ENCODE measurements around the gene RXFP1.

The RXFP1 gene

DNA sequence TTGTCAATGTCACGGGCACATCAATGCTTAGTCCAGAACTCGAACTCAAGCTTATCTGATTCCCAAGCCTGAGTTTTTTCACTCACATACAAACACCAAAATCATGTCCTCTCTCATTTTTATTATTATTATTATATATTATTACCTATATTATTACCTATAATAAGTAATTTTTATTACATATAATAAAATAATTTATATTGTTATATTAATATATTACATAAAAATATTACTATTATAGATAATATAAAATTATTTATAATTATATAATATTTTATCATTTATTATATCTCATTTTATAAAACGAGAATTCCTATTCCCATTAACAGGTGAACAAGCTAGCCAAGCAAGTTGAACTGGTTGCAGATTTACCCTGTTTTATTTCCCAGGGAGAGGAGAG, 13.0 kb downstream of the RXFP1 start:
- no peaks in the 10 kb centered on the region for H3K36me3 Mint-ChIP-seq
- no peak overlapping the region for H3K4me3 Mint-ChIP-seq
- no peak for DNase-seq (ENCODE audit: low spot score in 2 of 2)
- H3K9me3 Mint-ChIP-seq: no peaks in the 10 kb centered on the region
- no peak overlapping the region for H3K27ac Mint-ChIP-seq
- no peaks in the 10 kb centered on the region for H3K4me1 Mint-ChIP-seq
- no peak for ATAC-seq

DNA sequence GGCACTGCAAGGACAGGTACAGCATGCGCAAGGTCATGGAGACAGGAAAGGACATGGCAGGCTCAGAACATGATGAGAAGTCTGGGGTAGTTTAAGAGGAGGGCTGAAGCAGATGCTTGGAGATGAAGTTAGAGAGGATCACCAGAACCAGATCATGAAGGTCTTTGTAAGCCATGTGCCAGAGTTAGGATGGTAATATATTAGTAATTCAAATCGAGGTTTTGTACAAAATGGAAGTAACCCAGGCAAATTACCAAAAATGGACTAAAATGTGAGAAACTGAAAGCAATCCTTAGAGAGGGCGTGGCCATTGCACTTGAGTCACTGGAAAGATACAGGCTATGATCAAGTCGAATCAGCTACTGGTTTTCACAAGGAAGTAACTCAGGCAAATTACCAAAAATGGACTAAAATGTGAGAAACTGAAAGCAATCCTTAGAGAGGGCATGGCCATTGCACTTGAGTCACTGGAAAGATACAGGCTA, 13.5 kb downstream of the RXFP1 start:
- no peak for DNase-seq (ENCODE audit: low spot score in 2 of 2)
- no peaks in the 10 kb centered on the region for H3K9me3 Mint-ChIP-seq
- H3K4me3 Mint-ChIP-seq: no peak overlapping the region
- no peaks in the 10 kb centered on the region for H3K4me1 Mint-ChIP-seq
- ATAC-seq: peak; percentile 65
- no peaks in the 10 kb centered on the region for H3K36me3 Mint-ChIP-seq
- H3K27ac Mint-ChIP-seq: no peak overlapping the region

DNA sequence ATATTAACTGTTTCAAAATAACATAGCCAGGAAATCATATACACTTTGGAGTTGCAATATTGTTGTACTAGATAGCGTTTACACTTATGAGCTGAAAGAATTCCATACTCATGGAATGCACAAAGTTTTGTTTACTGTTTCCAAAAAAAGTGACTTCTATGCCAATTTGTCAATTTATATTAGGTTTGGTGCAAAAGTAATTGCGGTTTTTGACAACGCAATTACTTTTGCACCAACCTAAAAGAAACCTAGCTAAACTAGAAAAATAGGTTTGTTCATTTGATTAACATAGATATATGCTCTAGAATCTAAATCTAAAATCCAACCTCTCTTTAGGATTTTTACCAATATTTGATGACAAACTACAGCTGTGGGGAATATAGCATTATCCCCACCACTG, 15.2 kb downstream of the RXFP1 start:
- Mint-ChIP-seq H3K4me3 (no peak overlapping the region), H3K36me3 (no peaks in the 10 kb centered on the region), H3K27ac (no peak overlapping the region), H3K4me1 (no peaks in the 10 kb centered on the region), H3K9me3 (no peaks in the 10 kb centered on the region)
- DNase-seq (ENCODE audit: low spot score in 2 of 2) (no peak), ATAC-seq (no peak)

DNA sequence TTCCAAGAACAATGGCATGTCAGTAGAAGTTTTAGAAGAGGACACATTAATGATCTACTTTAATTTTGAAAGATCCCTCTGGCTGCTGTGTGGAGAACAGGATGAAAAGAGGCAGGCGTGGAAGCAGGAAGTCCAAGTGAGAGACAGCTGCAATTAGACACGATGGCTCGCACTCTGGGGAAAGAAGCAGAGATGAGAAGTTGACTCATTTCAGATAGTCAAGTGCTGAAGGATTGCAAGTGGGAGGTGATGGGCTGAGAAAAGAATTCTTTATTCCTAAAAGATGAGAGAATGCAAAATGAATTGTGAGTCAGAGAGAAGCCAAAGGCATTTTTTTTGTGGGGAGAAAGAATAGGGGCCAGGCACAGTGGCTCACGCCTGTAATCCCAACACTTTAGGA, 16.5 kb downstream of the RXFP1 start:
- DNase-seq (ENCODE audit: low spot score in 2 of 2) (no peak), ATAC-seq (no peak)
- no peaks in the 10 kb centered on the region for H3K9me3 Mint-ChIP-seq
- H3K36me3 Mint-ChIP-seq: no peaks in the 10 kb centered on the region
- no peak overlapping the region for H3K4me3 Mint-ChIP-seq
- H3K27ac Mint-ChIP-seq: no peak overlapping the region
- no peaks in the 10 kb centered on the region for H3K4me1 Mint-ChIP-seq

DNA sequence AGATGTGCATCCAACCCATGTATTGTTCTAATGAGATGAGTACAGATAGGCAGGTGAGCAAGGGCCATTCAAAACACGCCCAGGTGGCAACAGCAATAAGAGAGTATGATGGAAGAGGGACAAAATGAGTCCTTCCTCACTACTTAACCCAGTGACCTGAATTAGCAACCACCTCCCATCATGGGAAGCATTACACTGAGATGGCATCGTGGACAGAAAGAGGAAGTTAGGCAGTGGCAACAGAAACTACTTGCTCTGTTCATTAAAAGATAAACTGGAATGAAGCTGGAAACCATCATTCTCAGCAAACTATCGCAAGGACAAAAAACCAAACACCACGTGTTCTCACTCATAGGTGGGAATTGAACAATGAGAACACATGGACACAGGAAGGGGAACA, 17.2 kb downstream of the RXFP1 start:
- no peak overlapping the region for H3K4me3 Mint-ChIP-seq
- DNase-seq (ENCODE audit: low spot score in 2 of 2): no peak
- H3K36me3 Mint-ChIP-seq: no peaks in the 10 kb centered on the region
- H3K4me1 Mint-ChIP-seq: no peaks in the 10 kb centered on the region
- H3K27ac Mint-ChIP-seq: no peak overlapping the region
- no peak for ATAC-seq
- no peaks in the 10 kb centered on the region for H3K9me3 Mint-ChIP-seq

DNA sequence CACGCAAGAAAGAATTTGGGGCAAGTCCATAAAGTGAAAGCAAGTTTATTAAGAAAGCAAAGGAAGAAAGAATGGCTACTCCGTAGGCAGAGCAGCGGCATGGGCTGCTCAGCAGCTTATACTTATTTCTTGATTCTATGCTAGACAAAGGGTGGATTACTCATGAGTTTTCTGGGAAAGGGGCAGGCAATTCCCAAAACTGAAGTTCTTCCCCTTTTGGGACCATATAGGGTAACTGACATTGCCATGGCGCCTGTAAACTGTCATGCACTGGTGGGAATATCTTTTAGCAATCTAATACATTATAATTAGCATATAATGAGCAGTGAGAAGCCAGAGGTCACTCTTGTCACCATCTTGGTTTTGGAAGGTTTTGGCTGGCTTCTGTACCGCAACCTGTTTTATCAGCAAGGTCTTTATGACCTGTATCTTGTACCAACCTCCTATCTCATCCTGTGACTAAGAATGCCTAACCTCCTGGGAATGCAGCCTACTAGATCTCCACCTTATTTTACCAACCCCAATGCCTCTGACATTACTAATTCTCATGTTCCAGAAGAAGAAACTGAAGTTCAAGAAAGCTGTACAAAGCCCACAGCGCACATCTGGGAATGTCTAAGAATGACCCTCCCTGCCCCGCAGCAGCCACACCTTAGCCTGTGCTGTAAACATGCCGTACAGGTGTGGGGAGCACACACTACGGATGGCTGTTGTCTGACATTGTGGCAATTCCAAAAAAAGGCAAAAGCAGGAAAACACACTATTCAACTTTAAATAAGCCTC, 18.6 kb downstream of the RXFP1 start:
- H3K4me1 Mint-ChIP-seq: no peaks in the 10 kb centered on the region
- no peak overlapping the region for H3K4me3 Mint-ChIP-seq

DNA sequence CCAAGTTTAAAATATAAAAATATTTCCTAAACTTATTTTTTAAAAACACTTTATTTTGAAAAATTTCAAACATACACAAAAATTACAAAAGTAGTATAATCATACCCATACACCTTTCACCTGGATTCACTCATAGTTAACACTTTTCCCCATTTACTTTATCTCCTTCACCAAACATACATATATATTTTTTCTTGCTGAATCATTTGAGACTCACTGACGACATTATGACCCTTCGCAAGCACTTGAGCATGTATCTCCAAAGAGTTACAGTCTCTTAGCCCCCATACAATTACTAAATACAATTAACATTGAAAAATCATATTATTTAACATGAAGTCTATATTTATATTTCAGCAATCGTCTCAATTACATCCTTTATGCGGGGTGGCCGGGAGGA, 19.8 kb downstream of the RXFP1 start:
- ATAC-seq (no peak), DNase-seq (ENCODE audit: low spot score in 2 of 2) (no peak)
- H3K4me3 Mint-ChIP-seq: no peak overlapping the region
- H3K36me3 Mint-ChIP-seq: no peaks in the 10 kb centered on the region
- no peaks in the 10 kb centered on the region for H3K4me1 Mint-ChIP-seq
- no peak overlapping the region for H3K27ac Mint-ChIP-seq
- no peaks in the 10 kb centered on the region for H3K9me3 Mint-ChIP-seq

More for the DNA sequence above, 18.6 kb downstream of the RXFP1 start:
- DNase-seq (ENCODE audit: low spot score in 2 of 2) (no peak), ATAC-seq (no peak)
- Mint-ChIP-seq H3K36me3 (no peaks in the 10 kb centered on the region), H3K27ac (no peak overlapping the region), H3K9me3 (no peaks in the 10 kb centered on the region)

DNA sequence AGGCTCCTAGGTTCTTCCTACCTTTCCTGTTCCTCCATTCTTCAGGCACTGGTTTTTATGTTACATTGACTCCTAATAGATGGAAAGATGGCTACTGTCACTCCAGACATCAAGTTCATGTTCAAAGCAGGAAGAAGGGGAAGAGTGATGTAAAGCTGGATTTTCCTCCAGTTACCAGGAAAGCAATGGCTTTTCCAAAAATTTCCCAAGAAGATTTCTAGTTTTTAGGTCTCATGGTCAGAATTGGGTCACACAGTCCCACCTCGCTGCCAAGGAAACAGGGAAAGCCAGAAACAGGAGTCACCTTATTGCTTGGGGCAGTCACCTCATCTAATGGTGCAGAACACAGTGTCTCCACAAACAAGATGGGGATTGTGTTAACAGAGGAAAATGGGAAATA, 21.5 kb downstream of the RXFP1 start:
- Mint-ChIP-seq H3K27ac (no peak overlapping the region), H3K36me3 (no peaks in the 10 kb centered on the region), H3K4me3 (no peak overlapping the region), H3K4me1 (no peaks in the 10 kb centered on the region), H3K9me3 (no peaks in the 10 kb centered on the region)
- no peak for DNase-seq (ENCODE audit: low spot score in 2 of 2)
- ATAC-seq: no peak

DNA sequence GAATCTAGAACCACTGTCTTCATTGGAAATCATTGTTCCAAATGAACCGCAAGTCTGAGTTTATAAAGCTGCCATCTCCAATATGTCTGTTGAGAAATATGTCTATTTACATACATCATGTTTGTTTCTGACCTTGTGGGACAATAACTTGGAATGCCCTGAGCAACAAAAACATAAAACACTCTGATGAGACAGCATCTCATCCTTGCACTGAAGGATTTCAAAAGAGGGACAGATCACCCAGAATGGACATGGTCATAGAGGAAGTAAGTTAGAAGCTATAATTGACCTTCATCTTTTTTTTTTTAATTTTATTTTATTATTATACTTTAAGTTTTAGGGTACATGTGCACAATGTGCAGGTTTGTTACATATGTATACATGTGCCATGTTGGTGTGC, 22.5 kb downstream of the RXFP1 start:
- Mint-ChIP-seq H3K27ac (no peak overlapping the region), H3K9me3 (no peaks in the 10 kb centered on the region), H3K4me3 (no peak overlapping the region), H3K36me3 (no peaks in the 10 kb centered on the region), H3K4me1 (no peaks in the 10 kb centered on the region)
- DNase-seq (ENCODE audit: low spot score in 2 of 2) (no peak), ATAC-seq (no peak)

DNA sequence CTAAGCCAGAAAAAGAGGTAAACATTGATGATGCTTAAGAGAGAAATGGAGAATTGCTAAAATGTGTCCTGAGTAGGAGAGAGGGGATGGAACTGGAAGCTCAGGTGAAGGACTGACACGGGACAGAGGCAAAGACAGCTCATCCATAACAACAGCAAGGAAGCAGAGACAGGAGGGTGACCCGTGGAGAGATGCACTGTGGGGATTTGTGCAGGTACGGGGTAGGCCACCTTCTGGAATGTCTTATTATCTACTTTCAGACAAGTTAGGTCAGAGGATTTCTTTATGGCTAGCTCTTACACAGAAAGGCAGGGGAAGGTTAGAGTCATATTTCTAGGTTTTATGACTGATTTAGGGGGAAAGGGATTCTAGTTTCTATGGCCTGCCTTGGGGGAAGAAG, 31.7 kb downstream of the RXFP1 start:
- Mint-ChIP-seq H3K4me3 (no peak overlapping the region), H3K4me1 (no peaks in the 10 kb centered on the region), H3K9me3 (no peaks in the 10 kb centered on the region), H3K36me3 (no peaks in the 10 kb centered on the region), H3K27ac (no peak overlapping the region)
- DNase-seq (ENCODE audit: low spot score in 2 of 2) (no peak), ATAC-seq (no peak)

DNA sequence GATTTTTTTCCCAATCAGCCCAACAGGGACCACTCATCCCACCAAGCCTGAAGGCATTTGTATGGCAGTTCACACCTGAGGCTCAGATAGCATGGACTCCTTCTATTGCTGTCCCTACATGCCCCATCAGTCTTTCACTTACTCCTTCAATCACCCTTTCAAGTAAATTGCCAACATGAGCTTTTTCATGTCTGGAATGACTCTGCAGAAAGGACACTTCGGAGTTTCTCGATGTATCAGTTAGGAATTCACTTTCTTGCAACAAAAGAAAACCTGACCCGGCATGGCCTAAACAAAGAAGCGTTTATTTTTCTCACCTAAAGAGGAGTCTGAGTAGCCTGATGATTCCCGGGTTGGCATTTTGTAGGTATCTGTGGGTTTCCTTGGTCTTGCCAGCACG, 38.6 kb downstream of the RXFP1 start:
- H3K36me3 Mint-ChIP-seq: no peaks in the 10 kb centered on the region
- H3K4me1 Mint-ChIP-seq: no peaks in the 10 kb centered on the region
- DNase-seq (ENCODE audit: low spot score in 2 of 2) (no peak), ATAC-seq (peak; percentile 32)
- no peak overlapping the region for H3K27ac Mint-ChIP-seq
- no peak overlapping the region for H3K4me3 Mint-ChIP-seq
- H3K9me3 Mint-ChIP-seq: no peaks in the 10 kb centered on the region

DNA sequence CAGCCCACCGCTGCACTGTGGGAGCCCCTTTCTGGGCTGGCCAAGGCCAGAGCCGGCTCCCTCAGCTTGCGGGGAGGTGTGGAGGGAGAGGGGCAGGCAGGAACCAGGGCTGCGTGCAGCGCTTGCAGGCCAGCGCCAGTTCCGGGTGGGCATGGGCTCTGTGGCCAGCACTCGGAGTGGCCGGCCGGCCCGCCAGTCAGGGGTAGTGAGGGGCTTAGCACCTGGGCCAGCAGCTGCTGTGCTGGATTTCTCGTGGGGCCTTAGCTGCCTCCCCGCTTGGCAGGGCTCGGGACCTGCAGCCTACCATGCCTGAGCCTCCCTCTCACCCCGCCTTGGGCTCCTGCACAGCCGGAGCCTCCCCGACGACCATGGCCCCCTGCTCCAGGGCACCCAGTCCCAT, 45.2 kb downstream of the RXFP1 start:
- no peak for ATAC-seq
- Mint-ChIP-seq H3K9me3 (no peaks in the 10 kb centered on the region), H3K4me3 (no peak overlapping the region), H3K27ac (no peak overlapping the region), H3K4me1 (no peaks in the 10 kb centered on the region), H3K36me3 (no peaks in the 10 kb centered on the region)
- DNase-seq (ENCODE audit: low spot score in 2 of 2): no peak

DNA sequence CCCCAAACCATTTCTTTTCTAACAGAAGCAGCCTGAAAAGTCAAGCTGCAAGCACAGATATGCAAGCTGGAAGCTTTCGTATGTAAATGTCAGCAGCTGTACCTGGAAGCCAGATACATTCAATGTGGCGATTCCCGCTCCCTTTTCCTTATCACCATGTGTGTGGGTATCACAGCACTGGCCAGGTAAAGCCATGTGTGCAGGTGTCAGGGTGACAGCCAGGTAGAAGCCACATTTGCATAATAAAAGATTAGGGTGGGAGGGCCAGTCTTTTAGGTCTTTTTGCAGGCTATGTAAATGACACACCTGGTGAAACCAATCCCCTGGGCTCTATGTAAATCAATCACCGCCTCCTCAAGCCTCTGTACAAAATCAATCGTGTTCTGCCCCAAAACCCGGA, 50.1 kb downstream of the RXFP1 start:
- DNase-seq (ENCODE audit: low spot score in 2 of 2) (no peak), ATAC-seq (no peak)
- Mint-ChIP-seq H3K4me3 (no peak overlapping the region), H3K36me3 (no peaks in the 10 kb centered on the region), H3K9me3 (no peaks in the 10 kb centered on the region), H3K4me1 (no peaks in the 10 kb centered on the region), H3K27ac (no peak overlapping the region)

DNA sequence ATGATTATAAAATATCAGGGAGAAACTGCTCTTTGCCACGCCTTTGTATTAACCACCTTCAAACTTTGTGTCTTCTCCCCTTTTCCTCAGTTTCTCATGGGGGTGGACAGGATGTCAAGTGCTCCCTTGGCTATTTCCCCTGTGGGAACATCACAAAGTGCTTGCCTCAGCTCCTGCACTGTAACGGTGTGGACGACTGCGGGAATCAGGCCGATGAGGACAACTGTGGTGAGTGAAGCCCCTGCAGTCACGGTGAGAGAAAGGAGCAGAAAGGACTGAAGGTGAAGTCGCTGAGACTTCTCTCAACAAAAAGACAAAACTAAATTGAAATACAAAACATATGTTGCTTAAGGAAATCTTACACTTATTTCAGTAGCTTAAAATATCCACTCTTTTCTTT, 50.9 kb downstream of the RXFP1 start:
- ATAC-seq: no peak
- Mint-ChIP-seq H3K4me3 (no peak overlapping the region), H3K27ac (no peak overlapping the region), H3K4me1 (no peaks in the 10 kb centered on the region), H3K36me3 (no peaks in the 10 kb centered on the region), H3K9me3 (no peaks in the 10 kb centered on the region)
- no peak for DNase-seq (ENCODE audit: low spot score in 2 of 2)

DNA sequence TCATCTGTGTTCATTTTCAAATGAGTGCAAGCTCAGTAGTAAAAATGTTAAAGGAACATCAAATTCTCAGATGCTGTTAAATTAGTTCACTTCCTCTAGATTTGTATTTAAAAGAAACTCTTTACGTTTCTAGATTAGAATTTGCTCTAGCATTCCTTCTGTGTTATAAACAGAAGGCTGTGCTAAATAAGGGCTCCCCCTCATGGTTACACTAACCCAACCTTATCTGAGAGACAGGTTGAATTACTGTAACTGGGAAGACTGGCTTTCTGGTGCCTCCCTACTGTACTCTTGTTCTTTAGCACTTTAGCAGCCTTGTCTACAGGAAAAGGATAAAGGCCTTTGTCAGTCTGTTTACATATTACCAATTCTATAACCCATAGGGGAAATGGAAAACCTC, 56.8 kb downstream of the RXFP1 start:
- Mint-ChIP-seq H3K27ac (no peak overlapping the region), H3K4me1 (no peaks in the 10 kb centered on the region), H3K36me3 (no peaks in the 10 kb centered on the region), H3K9me3 (no peaks in the 10 kb centered on the region), H3K4me3 (no peak overlapping the region)
- no peak for DNase-seq (ENCODE audit: low spot score in 2 of 2)
- ATAC-seq: no peak

DNA sequence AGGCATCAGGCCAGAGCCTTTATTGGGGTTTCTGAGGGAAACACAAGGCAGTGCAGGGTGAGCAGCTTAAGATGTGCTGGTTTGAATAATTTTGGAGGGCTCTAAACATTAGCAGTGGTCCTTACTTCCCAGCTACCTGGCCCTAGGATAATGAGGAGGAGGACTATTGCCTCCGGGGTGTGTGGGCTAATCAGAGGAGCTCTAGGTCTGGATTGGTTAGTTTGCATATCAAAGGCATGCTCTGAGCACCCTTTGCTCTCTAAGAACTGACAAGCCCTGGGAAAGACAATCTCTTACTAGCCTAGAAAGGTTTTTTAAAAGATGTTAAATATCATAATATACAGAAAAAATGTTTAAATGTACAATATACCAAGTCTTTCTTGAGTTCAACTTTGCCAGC, 58.4 kb downstream of the RXFP1 start:
- Mint-ChIP-seq H3K4me3 (no peak overlapping the region), H3K9me3 (no peaks in the 10 kb centered on the region), H3K27ac (no peak overlapping the region), H3K4me1 (no peaks in the 10 kb centered on the region), H3K36me3 (no peaks in the 10 kb centered on the region)
- DNase-seq (ENCODE audit: low spot score in 2 of 2) (no peak), ATAC-seq (no peak)

DNA sequence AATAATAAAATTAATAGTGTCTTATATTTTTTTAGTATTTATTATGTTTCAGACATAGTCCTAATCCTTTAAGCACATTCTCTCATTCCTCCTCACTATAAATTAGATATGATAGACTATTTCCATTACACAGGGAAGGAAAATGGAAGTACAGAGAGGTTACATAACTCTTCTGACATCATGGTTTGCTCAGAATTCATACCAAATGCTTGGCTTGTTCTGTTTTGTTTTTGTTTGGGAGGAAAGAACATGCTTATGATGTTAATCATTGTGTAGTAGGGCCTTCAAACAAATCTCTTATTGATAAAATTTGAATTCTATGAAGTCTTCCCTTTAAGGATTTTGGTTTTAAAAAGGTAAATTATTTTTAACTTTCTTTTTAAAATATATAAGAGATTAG, 59.5 kb downstream of the RXFP1 start:
- DNase-seq (ENCODE audit: low spot score in 2 of 2): no peak
- H3K4me1 Mint-ChIP-seq: no peaks in the 10 kb centered on the region
- H3K36me3 Mint-ChIP-seq: no peaks in the 10 kb centered on the region
- no peaks in the 10 kb centered on the region for H3K9me3 Mint-ChIP-seq
- no peak overlapping the region for H3K4me3 Mint-ChIP-seq
- H3K27ac Mint-ChIP-seq: no peak overlapping the region
- no peak for ATAC-seq

Measured in stimulated activated effector memory CD8-positive, alpha-beta T cell treated with anti-CD3 and anti-CD28 coated beads, Interleukin-12 subunit alpha, Interleukin-12 subunit beta, amount 100 ng/mL, for 72 hours (primary cell).